ENCODE data around the gene MAGEF1.
A peak's percentile ranks its signal among the peaks of the same experiment; 100 is the strongest.

Gene MAGEF1

GRCh38 chr3:184669578-184669977, 42.3 kb downstream of the MAGEF1 start:
- DNase-seq (ENCODE audit: low read depth), result no peak

- no peak for DNase-seq (ENCODE audit: low read depth)
These were observed 45.4 kb downstream of the MAGEF1 start for GRCh38 chr3:184666442-184666841.

- DNase-seq (ENCODE audit: low read depth), result no peak
These were observed 46.8 kb downstream of the MAGEF1 start for GRCh38 chr3:184665101-184665500.

GRCh38 chr3:184663756-184664155, 48.1 kb downstream of the MAGEF1 start:
- peak; percentile 32 for DNase-seq (ENCODE audit: low read depth)

GRCh38 chr3:184663356-184663755, 48.5 kb downstream of the MAGEF1 start:
- no peak for DNase-seq (ENCODE audit: low read depth)

- no peak for DNase-seq (ENCODE audit: low read depth)
These were observed 49.7 kb downstream of the MAGEF1 start for GRCh38 chr3:184662187-184662586.

GRCh38 chr3:184660931-184661330, 50.9 kb downstream of the MAGEF1 start:
- no peak for DNase-seq (ENCODE audit: low read depth)

All from GM04504 (cell line).